AG04450 (cell line): ENCODE results near the gene UFD1. TPM values are rescaled to one million over a fixed set of nuclear protein-coding genes. Genes with fewer than 3 reads are reported as not detected.

ENCODE experiments used
- CTCF ChIA-PET: fragments of 300-600, 350-600 bp; formaldehyde crosslinking; extraction: SDS; loops from one replicate; lab custom pipeline; 2022; ENCODE audit warnings: antibody characterized with exemption, inconsistent platforms; lab: Charles Lee
- POLR2A ChIA-PET: fragments of 350-600 bp; formaldehyde crosslinking; extraction: SDS; loops from one replicate; lab custom pipeline; 2021; ENCODE audit warnings: antibody characterized with exemption, inconsistent platforms; lab: Yijun Ruan, JAX
- DNase-seq: peaks from one replicate; pipeline ENCODE4 v3.0.0-alpha.2; 2011; ENCODE audit warnings: low read depth, low spot score
- H3K27ac ChIP-seq: one replicate; pipeline ENCODE4 v1.5.1; 2012; ENCODE audit warnings: low read depth, low read length, control low read depth
- H3K27me3 ChIP-seq: one replicate; pipeline ENCODE4 v1.6.0; 2012; ENCODE audit warnings: low read length; ENCODE audit not compliant: control insufficient read depth, insufficient read depth
- H3K4me3 ChIP-seq: 2 replicates; pipeline ENCODE4 v1.5.1; 2011; ENCODE audit warnings: mild to moderate bottlenecking, low read depth, low read length, control low read depth
- H3K9me3 ChIP-seq: 2 replicates; pipeline ENCODE4 v1.5.1; 2012; ENCODE audit warnings: low read length; ENCODE audit not compliant: control insufficient read depth, insufficient read depth
- polyA plus RNA-seq: library from polyadenylated mRNA; depleted of rRNA; stranded (reverse); fragments of >200 nt; gene quantifications from 2 replicates; pipeline ENCODE4 v1.2.3, GENCODE V29; 2011; rRNA removed
- TF ChIP-seq, protein P1 (sequence below): IDR thresholded peaks from 2 replicates; pipeline ENCODE4 v1.5.1; 2011; ENCODE audit warnings: low read depth, low read length, control low read depth, inconsistent platforms

UFD1 gene
- polyA plus RNA-seq, 1 experiment, result 87.3 TPM

DNA sequence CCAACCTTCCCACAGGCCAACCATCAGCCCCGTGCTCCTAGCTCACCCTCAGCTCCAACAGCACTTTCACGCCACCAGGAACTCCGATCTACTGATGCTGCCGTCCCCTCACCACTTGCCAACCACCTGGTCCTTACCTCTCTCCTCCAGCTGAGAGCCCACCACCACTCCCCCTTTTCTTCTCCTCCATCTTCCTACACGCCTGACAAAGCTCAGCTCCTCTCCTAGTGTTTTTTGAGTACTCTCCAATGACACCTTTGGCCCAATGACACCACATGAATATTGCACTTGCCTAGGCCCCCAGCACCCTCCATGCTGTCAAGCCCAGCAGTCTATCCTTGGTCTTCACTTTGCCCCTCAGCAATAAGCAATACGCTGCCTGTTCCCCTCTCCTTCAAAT is 78.1 kb downstream of the UFD1 start:
- Histone ChIP-seq H3K27ac (no peak overlapping the region), H3K4me3 (no peak overlapping the region), H3K27me3 (no peaks in the 10 kb centered on the region), H3K9me3 (no peaks in the 10 kb centered on the region)
- ChIA-PET POLR2A (no interaction called here), CTCF (no interaction called here)
- TF ChIP-seq, protein P1, sequence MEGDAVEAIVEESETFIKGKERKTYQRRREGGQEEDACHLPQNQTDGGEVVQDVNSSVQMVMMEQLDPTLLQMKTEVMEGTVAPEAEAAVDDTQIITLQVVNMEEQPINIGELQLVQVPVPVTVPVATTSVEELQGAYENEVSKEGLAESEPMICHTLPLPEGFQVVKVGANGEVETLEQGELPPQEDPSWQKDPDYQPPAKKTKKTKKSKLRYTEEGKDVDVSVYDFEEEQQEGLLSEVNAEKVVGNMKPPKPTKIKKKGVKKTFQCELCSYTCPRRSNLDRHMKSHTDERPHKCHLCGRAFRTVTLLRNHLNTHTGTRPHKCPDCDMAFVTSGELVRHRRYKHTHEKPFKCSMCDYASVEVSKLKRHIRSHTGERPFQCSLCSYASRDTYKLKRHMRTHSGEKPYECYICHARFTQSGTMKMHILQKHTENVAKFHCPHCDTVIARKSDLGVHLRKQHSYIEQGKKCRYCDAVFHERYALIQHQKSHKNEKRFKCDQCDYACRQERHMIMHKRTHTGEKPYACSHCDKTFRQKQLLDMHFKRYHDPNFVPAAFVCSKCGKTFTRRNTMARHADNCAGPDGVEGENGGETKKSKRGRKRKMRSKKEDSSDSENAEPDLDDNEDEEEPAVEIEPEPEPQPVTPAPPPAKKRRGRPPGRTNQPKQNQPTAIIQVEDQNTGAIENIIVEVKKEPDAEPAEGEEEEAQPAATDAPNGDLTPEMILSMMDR, result no peak
- no peak for DNase-seq

Other genes with a start within 250 kb of the UFD1 start
- gene CLTCL1, start 187.5 kb downstream of the UFD1 start, polyA plus RNA-seq, result 6.6 and 8.0 TPM in 2 replicates
- gene HIRA, start 47.5 kb downstream of the UFD1 start, polyA plus RNA-seq, result 17.1 and 20.5 TPM in 2 replicates
- gene MRPL40, start 46.6 kb downstream of the UFD1 start, polyA plus RNA-seq, result 42.3 and 49.5 TPM in 2 replicates
- 17.1 and 18.8 TPM in 2 replicates for gene C22orf39, start 31.5 kb downstream of the UFD1 start, polyA plus RNA-seq
- gene CDC45, start 727 bp upstream of the UFD1 start, polyA plus RNA-seq, result 8.3 and 9.3 TPM in 2 replicates
- gene CLDN5, start 45.2 kb upstream of the UFD1 start, polyA plus RNA-seq, result 0.05 TPM in 1 of 2 replicates, not detected in the other
- gene SEPTIN5, start 235.3 kb upstream of the UFD1 start, polyA plus RNA-seq, result 13.1 and 15.5 TPM in 2 replicates
- gene GP1BB, start 244.3 kb upstream of the UFD1 start, polyA plus RNA-seq, result 0.20 and 0.60 TPM in 2 replicates